CD8-positive, alpha-beta memory T cell (primary cell): Measurements from ENCODE around the gene DDX52. TPM values are rescaled to one million over a fixed set of nuclear protein-coding genes. Genes with fewer than 3 reads are reported as not detected.

Source experiments
- CTCF ChIA-PET: fragments of 350-600 bp; sonication (Branson Sonifier 250); formaldehyde crosslinking; loops from one replicate; lab custom pipeline; 2021; ENCODE audit warnings: antibody characterized with exemption; lab: Charles Lee
- POLR2A ChIA-PET: fragments of 350-600 bp; sonication (Branson Sonifier 250); formaldehyde crosslinking; loops from one replicate; lab custom pipeline; 2021; ENCODE audit warnings: antibody characterized with exemption; lab: Charles Lee
- DNase-seq, 5 donors: peaks; one replicate each; pipeline versions ENCODE4 v3.0.0 to v3.0.0-alpha.2; 2020 to 2022; ENCODE audit warnings: mixed read lengths in 1 of 5
- H3K27ac ChIP-seq: one replicate; pipeline ENCODE4 v1.7.0; 2013; ENCODE audit warnings: low read depth, mild to moderate bottlenecking, low read length, moderate library complexity
- H3K27me3 ChIP-seq: 2 replicates; pipeline ENCODE4 v1.7.0; 2013; ENCODE audit warnings: low read length, mild to moderate bottlenecking; ENCODE audit not compliant: insufficient read depth, poor library complexity, severe bottlenecking
- H3K36me3 ChIP-seq: 2 replicates; pipeline ENCODE4 v1.7.0; 2013; ENCODE audit warnings: mild to moderate bottlenecking, low read length, moderate library complexity; ENCODE audit not compliant: insufficient read depth
- H3K4me1 ChIP-seq: 2 replicates; pipeline ENCODE4 v1.7.0; 2013; ENCODE audit warnings: mild to moderate bottlenecking, low read length, moderate library complexity; ENCODE audit not compliant: insufficient read depth
- H3K4me3 ChIP-seq: 2 replicates; pipeline ENCODE4 v1.7.0; 2013; ENCODE audit warnings: mild to moderate bottlenecking, low read length
- H3K9me3 ChIP-seq: 2 replicates; pipeline ENCODE4 v1.7.0; 2013; ENCODE audit warnings: mild to moderate bottlenecking, low read length
- H3K27ac Mint-ChIP-seq, 8 donors: one replicate each; pipeline ENCODE4 v1.8.0; 2020 to 2021; ENCODE audit warnings: mixed read lengths in 8 of 8, mild to moderate bottlenecking in 6 of 8, inconsistent platforms in 3 of 8, moderate library complexity in 3 of 8
- H3K27me3 Mint-ChIP-seq, 2 donors: one replicate each; pipeline ENCODE4 v1.8.0; 2020 to 2021; ENCODE audit warnings: mixed read lengths in 2 of 2, mild to moderate bottlenecking in 1 of 2, moderate library complexity in 1 of 2
- H3K36me3 Mint-ChIP-seq, 3 donors: one replicate each; pipeline ENCODE4 v1.8.0; 2020 to 2021; ENCODE audit warnings: mixed read lengths in 3 of 3, inconsistent platforms in 1 of 3, mild to moderate bottlenecking in 1 of 3
- H3K4me1 Mint-ChIP-seq, 3 donors: one replicate each; pipeline ENCODE4 v1.8.0; 2020 to 2021; ENCODE audit warnings: mixed read lengths in 3 of 3, inconsistent platforms in 1 of 3, mild to moderate bottlenecking in 1 of 3
- H3K4me3 Mint-ChIP-seq, 7 donors: one replicate each; pipeline ENCODE4 v1.8.0; 2020 to 2021; ENCODE audit warnings: mixed read lengths in 7 of 7, mild to moderate bottlenecking in 6 of 7, moderate library complexity in 4 of 7, inconsistent platforms in 2 of 7
- H3K9me3 Mint-ChIP-seq, 5 donors: one replicate each; pipeline ENCODE4 v1.8.0; 2020 to 2022; ENCODE audit warnings: mixed read lengths in 5 of 5, mild to moderate bottlenecking in 3 of 5, moderate library complexity in 2 of 5, inconsistent platforms in 1 of 5
- polyA plus RNA-seq: library from polyadenylated mRNA; unstranded; fragments of 300-500 nt; fragmentation: Illumina TruSeq; gene quantifications from one replicate; pipeline ENCODE4 v1.2.3, GENCODE V29; 2021
- total RNA-seq, 2 experiments: library from RNA; stranded (reverse); gene quantifications; one replicate each; pipeline ENCODE4 v1.2.3, GENCODE V29; 2021

The DDX52 gene
- total and polyA plus RNA-seq, 3 experiments from 2014 or later: 14.7 to 41.0 (median 36.0) TPM

DNA sequence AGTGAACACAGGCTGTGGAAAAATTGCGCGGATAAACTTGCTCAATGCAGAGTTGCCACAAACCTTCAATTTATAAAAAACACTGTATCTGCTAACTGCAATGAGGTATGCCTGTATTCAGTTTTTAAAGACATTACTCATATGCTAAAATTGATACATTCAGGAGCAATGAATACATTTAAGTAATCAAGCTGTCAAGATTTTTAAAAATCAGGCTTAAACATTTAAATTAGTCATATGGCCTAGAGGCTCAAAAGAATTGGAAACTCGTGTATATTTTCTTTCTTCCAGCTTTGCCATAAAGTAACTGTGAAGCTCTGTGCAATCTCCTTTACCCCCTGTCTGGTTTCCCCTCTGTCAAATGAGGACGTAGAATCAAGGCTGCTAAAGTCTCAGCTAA, 38.2 kb downstream of the DDX52 start:
- H3K27me3 ChIP-seq: no peaks in the 10 kb centered on the region
- Mint-ChIP-seq H3K9me3 (no peaks in the 10 kb centered on the region), H3K4me1 (peaks cover 60 to 80% (median 68%) of the 10 kb centered on the region in 3 donors), H3K27ac (peak overlapping the region; percentile 87 to 99 (median 90)), H3K36me3 (peaks cover 0 to 33% (median 7%) of the 10 kb centered on the region in 3 donors), H3K4me3 (peak overlapping the region; percentile 78 to 94 (median 82)), H3K27me3 (no peaks in the 10 kb centered on the region)
- H3K4me1 ChIP-seq: peaks cover 73% of the 10 kb centered on the region
- H3K27ac ChIP-seq: no peak overlapping the region
- CTCF ChIA-PET: interaction anchor here (1.2 kb wide), 1 partner anchor 12 kb away, joined by 3 read pairs; no protein-coding TSS in a partner anchor
- peak overlapping the region; percentile 2 for H3K4me3 ChIP-seq
- POLR2A ChIA-PET: interaction anchor here (0.6 to 1.5 kb wide), 3 partner anchors 10 to 184 kb away, joined by 3 to 5 read pairs (median 3); no protein-coding TSS in a partner anchor
- DNase-seq: no peak
- no peaks in the 10 kb centered on the region for H3K9me3 ChIP-seq
- H3K36me3 ChIP-seq: peaks cover 4% of the 10 kb centered on the region

DNA sequence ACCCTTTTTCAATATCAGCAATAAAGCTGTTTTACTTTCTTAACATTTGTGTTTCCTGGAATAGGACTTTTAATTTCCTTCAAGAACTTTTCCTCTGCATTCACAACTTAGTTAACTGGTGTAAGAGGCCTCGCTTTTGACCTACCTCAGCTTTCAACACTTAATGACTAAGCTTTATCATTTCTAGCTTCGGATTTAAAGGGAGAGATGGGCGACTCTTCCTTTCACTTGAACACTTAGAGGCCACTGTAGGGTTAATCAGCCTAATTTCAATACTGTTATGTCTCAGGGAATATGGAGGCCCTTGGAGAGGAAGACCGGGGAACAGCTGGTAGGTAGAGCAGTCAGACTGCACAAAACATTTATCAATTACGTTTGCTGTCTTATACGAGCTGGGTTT, 38.7 kb downstream of the DDX52 start:
- peaks cover 8% of the 10 kb centered on the region for H3K36me3 ChIP-seq
- Mint-ChIP-seq H3K36me3 (peaks cover 0 to 37% (median 7%) of the 10 kb centered on the region in 3 donors), H3K4me1 (peaks cover 60 to 80% (median 68%) of the 10 kb centered on the region in 3 donors), H3K27ac (peak overlapping the region; percentile 87 to 99 (median 90)), H3K9me3 (no peaks in the 10 kb centered on the region), H3K4me3 (peak overlapping the region; percentile 78 to 94 (median 82)), H3K27me3 (no peaks in the 10 kb centered on the region)
- DNase-seq: no peak
- H3K4me1 ChIP-seq: peaks cover 72% of the 10 kb centered on the region
- H3K4me3 ChIP-seq: peak overlapping the region; percentile 2
- no peaks in the 10 kb centered on the region for H3K9me3 ChIP-seq
- H3K27me3 ChIP-seq: no peaks in the 10 kb centered on the region
- ChIA-PET CTCF (interaction anchor here (0.8 to 1.2 kb wide), 2 partner anchors 12 to 77 kb away, joined by 3 read pairs; no protein-coding TSS in a partner anchor), POLR2A (no interaction called here)
- no peak overlapping the region for H3K27ac ChIP-seq

DNA sequence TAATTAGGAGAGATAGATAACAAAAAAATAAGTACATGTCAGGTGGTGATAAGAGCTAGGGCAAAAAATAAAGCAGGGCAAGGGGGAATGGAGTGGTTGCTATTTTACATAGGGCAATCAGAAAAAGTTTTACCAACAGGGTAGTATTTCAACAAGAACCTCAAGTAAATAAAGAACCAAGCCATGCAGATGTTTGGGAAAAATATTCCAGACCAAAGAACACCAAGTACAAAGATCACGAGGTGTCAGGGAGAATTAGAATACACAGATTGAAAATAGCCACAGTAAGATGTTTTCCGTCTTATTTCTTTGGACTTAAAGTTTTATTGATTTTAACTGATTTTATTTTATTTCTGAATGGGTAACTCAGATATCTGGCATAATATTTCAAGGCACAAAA, 45.1 kb downstream of the DDX52 start:
- H3K27me3 Mint-ChIP-seq: no peaks in the 10 kb centered on the region
- H3K4me1 Mint-ChIP-seq: peaks cover 50 to 84% (median 67%) of the 10 kb centered on the region in 3 donors
- peaks cover 35% of the 10 kb centered on the region for H3K4me1 ChIP-seq
- no peaks in the 10 kb centered on the region for H3K27me3 ChIP-seq
- H3K9me3 ChIP-seq: no peaks in the 10 kb centered on the region
- peaks cover 33% of the 10 kb centered on the region for H3K36me3 ChIP-seq
- no peak overlapping the region for H3K27ac ChIP-seq
- CTCF ChIA-PET: no interaction called here
- no peaks in the 10 kb centered on the region for H3K9me3 Mint-ChIP-seq
- no peak overlapping the region for H3K4me3 ChIP-seq
- no peak for DNase-seq
- POLR2A ChIA-PET: no interaction called here
- peaks cover 13 to 74% (median 15%) of the 10 kb centered on the region in 3 donors for H3K36me3 Mint-ChIP-seq
- H3K4me3 Mint-ChIP-seq: no peak overlapping the region
- H3K27ac Mint-ChIP-seq: peak overlapping the region in 7 of 8 donors; percentile 12 to 87 (median 56)

DNA sequence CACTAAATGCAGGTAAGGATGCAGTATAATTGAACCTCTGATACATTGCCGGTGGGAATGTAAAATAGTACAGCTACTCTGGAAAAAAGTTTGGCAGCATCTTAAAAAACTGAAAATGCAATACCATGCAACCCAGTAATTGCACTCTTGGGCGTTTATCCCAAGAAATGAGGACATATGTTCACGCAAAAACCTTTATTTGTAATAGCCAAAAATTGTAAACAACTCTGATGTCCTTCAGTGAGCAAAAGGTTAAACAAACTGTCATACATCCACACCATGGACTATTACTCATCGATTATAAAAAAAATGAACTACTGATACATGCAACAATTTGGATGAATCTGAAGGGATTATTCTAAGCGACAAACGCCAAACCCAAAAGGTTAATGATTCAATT, 51.0 kb downstream of the DDX52 start:
- Mint-ChIP-seq H3K27ac (peak overlapping the region in 7 of 8 donors; percentile 1 to 78 (median 38)), H3K4me3 (peak overlapping the region in 4 of 7 donors; percentile 5 to 33 (median 22)), H3K9me3 (no peaks in the 10 kb centered on the region), H3K27me3 (no peaks in the 10 kb centered on the region), H3K36me3 (peaks cover 7 to 83% (median 9%) of the 10 kb centered on the region in 3 donors), H3K4me1 (peaks cover 62 to 91% (median 76%) of the 10 kb centered on the region in 3 donors)
- DNase-seq: no peak
- POLR2A ChIA-PET: no interaction called here
- H3K27me3 ChIP-seq: no peaks in the 10 kb centered on the region
- no peaks in the 10 kb centered on the region for H3K9me3 ChIP-seq
- peaks cover 14% of the 10 kb centered on the region for H3K4me1 ChIP-seq
- peaks cover 15% of the 10 kb centered on the region for H3K36me3 ChIP-seq
- no peak overlapping the region for H3K4me3 ChIP-seq
- no peak overlapping the region for H3K27ac ChIP-seq
- CTCF ChIA-PET: interaction anchor here (1.2 to 7.3 kb wide), 2 partner anchors 12 to 18 kb away, joined by 3 to 43 read pairs; partner anchors contain the start of gene SYNRG

DNA sequence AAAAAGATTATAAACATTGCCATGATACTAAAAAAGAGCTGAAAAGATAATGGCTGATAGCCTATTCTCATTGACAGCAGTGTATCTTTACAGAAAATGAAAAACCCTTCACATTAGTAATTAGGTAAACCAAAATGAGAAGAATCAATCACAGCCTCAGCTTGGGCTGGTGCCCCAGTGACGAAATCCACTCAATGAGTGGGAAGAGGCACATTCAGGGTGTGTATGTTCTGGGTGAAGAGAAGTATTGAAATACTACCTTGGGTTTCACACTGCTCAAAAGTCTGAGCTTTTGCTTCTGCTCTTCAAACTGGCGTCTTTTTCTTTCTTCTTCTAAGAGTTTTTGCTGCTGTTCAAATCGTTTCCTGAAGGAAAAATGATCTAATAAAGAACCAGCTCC, 58.2 kb downstream of the DDX52 start:
- no peaks in the 10 kb centered on the region for H3K9me3 ChIP-seq
- H3K36me3 ChIP-seq: peaks cover 20% of the 10 kb centered on the region
- H3K27ac ChIP-seq: no peak overlapping the region
- H3K4me1 Mint-ChIP-seq: peaks cover 27 to 34% (median 34%) of the 10 kb centered on the region in 3 donors
- H3K4me3 Mint-ChIP-seq: no peak overlapping the region
- no peak overlapping the region for H3K4me3 ChIP-seq
- H3K36me3 Mint-ChIP-seq: peaks cover 0 to 78% (median 14%) of the 10 kb centered on the region in 3 donors
- DNase-seq: no peak
- H3K27ac Mint-ChIP-seq: peak overlapping the region in 2 of 8 donors; percentile 20 to 64
- no peaks in the 10 kb centered on the region for H3K27me3 ChIP-seq
- ChIA-PET CTCF (interaction anchor here (1.1 kb wide), 1 partner anchor 9 kb away, joined by 4 read pairs; no protein-coding TSS in a partner anchor), POLR2A (no interaction called here)
- H3K27me3 Mint-ChIP-seq: no peaks in the 10 kb centered on the region
- no peaks in the 10 kb centered on the region for H3K9me3 Mint-ChIP-seq
- H3K4me1 ChIP-seq: peaks cover 7% of the 10 kb centered on the region

DNA sequence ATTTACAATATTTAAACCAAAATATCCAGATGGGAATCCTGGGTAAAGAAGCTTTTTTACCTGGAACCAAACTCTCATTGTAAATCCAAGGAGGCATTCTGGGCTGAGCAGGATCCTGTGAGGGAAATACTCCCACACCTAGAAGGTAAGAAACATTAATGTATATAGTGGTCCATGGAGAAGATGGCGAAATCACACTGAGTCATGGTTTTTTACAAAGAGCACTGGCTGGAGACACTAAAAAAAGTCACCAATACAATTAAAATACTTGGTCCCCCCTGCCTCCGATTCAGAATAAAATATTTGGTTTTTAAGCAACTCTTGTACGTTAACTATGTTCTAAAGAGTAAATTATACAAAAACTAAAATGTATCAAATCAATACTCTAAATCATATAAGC, 67.0 kb downstream of the DDX52 start:
- Mint-ChIP-seq H3K9me3 (no peaks in the 10 kb centered on the region), H3K4me3 (no peak overlapping the region), H3K27ac (peak overlapping the region in 3 of 8 donors; percentile 8 to 81 (median 29)), H3K27me3 (no peaks in the 10 kb centered on the region), H3K36me3 (peaks cover 11 to 78% (median 14%) of the 10 kb centered on the region in 3 donors), H3K4me1 (peaks cover 13 to 46% (median 30%) of the 10 kb centered on the region in 3 donors)
- Histone ChIP-seq H3K4me1 (no peaks in the 10 kb centered on the region), H3K9me3 (no peaks in the 10 kb centered on the region), H3K27ac (no peak overlapping the region), H3K4me3 (no peak overlapping the region), H3K27me3 (no peaks in the 10 kb centered on the region), H3K36me3 (peaks cover 31% of the 10 kb centered on the region)
- DNase-seq: no peak
- POLR2A ChIA-PET: no interaction called here
- CTCF ChIA-PET: no interaction called here

DNA sequence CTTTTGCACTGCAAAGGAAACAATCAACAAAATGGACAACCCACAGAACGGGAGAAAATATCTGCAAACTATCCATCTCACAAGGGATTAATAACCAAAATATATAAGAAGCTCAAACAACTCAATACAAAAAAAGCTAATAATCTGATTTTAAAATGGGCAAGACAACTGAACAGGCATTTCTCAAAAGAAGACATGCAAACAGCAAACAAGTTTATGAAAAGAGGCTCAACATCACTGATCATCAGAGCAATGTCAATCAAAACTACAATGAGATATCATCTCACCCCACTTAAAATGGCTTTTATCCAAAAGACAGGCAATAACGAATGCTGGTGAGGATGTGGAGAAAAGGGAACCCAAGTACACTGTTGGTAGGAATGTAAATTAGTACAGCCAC, 68.8 kb downstream of the DDX52 start:
- POLR2A ChIA-PET: no interaction called here
- Mint-ChIP-seq H3K27ac (peak overlapping the region in 7 of 8 donors; percentile 7 to 70 (median 54)), H3K9me3 (no peaks in the 10 kb centered on the region), H3K36me3 (peaks cover 11 to 79% (median 14%) of the 10 kb centered on the region in 3 donors), H3K4me3 (no peak overlapping the region), H3K27me3 (no peaks in the 10 kb centered on the region), H3K4me1 (peaks cover 16 to 45% (median 30%) of the 10 kb centered on the region in 3 donors)
- H3K4me1 ChIP-seq: no peaks in the 10 kb centered on the region
- DNase-seq: no peak
- no peak overlapping the region for H3K4me3 ChIP-seq
- no peaks in the 10 kb centered on the region for H3K9me3 ChIP-seq
- peaks cover 43% of the 10 kb centered on the region for H3K36me3 ChIP-seq
- CTCF ChIA-PET: no interaction called here
- no peaks in the 10 kb centered on the region for H3K27me3 ChIP-seq
- H3K27ac ChIP-seq: no peak overlapping the region

DNA sequence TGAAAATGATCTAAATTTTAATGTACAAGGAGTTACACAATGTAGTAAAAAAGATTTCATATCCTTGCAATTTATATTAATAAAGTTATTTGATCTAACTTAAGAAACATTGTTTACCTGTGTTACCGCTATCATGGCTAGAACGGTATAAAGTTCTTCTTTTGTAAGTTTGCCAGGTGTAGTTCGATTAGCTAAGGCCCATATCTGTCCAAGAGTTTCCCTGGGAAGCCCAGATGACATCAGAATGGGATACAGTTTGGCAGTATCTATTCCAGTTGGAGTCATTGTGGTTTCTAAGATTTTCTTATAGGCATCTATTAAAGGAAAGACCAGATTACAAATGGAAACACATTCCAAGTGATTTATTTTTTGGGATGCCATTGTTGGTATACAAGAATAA, 71.6 kb downstream of the DDX52 start:
- peaks cover 49% of the 10 kb centered on the region for H3K36me3 ChIP-seq
- POLR2A ChIA-PET: no interaction called here
- DNase-seq: no peak
- no peaks in the 10 kb centered on the region for H3K27me3 ChIP-seq
- peaks cover 18 to 87% (median 24%) of the 10 kb centered on the region in 3 donors for H3K36me3 Mint-ChIP-seq
- peaks cover 17 to 41% (median 36%) of the 10 kb centered on the region in 3 donors for H3K4me1 Mint-ChIP-seq
- H3K9me3 ChIP-seq: no peaks in the 10 kb centered on the region
- CTCF ChIA-PET: no interaction called here
- no peaks in the 10 kb centered on the region for H3K9me3 Mint-ChIP-seq
- no peak overlapping the region for H3K4me3 ChIP-seq
- H3K4me1 ChIP-seq: no peaks in the 10 kb centered on the region
- H3K27ac ChIP-seq: no peak overlapping the region
- no peak overlapping the region for H3K27ac Mint-ChIP-seq
- no peaks in the 10 kb centered on the region for H3K27me3 Mint-ChIP-seq
- H3K4me3 Mint-ChIP-seq: no peak overlapping the region
